ENCODE data around the gene LRRC75A. TPM values are rescaled to one million over a fixed set of nuclear protein-coding genes. Genes with fewer than 3 reads are reported as not detected.
A peak's percentile ranks its signal among the peaks of the same experiment; 100 is the strongest.

The LRRC75A gene
- total RNA-seq, 2 donors from 2014 or later: 0.90 to 2.3 TPM

- Mint-ChIP-seq H3K4me1 (peaks cover 3% of the 10 kb centered on the region), H3K27ac (no peak overlapping the region), H3K27me3 (no peaks in the 10 kb centered on the region), H3K9me3 (no peaks in the 10 kb centered on the region), H3K36me3 (ENCODE audit: low read depth) (peaks cover 34% of the 10 kb centered on the region), H3K4me3 (no peak overlapping the region)
- no peak for ATAC-seq (replicated peaks)
Observed at GRCh38 chr17:16430650-16431049, 61.3 kb downstream of the LRRC75A start.

GRCh38 chr17:16429083-16429482 is 62.9 kb downstream of the LRRC75A start:
- Mint-ChIP-seq H3K27ac (no peak overlapping the region), H3K36me3 (ENCODE audit: low read depth) (peaks cover 49% of the 10 kb centered on the region), H3K4me1 (no peaks in the 10 kb centered on the region), H3K27me3 (no peaks in the 10 kb centered on the region), H3K9me3 (no peaks in the 10 kb centered on the region), H3K4me3 (no peak overlapping the region)
- ATAC-seq (replicated peaks): no peak

GRCh38 chr17:16428098-16428882 is 63.7 kb downstream of the LRRC75A start:
- H3K9me3 Mint-ChIP-seq: no peaks in the 10 kb centered on the region
- H3K27me3 Mint-ChIP-seq: no peaks in the 10 kb centered on the region
- no peak overlapping the region for H3K27ac Mint-ChIP-seq
- peak; percentile 68 for ATAC-seq (replicated peaks)
- H3K4me3 Mint-ChIP-seq: no peak overlapping the region
- no peaks in the 10 kb centered on the region for H3K4me1 Mint-ChIP-seq
- H3K36me3 Mint-ChIP-seq (ENCODE audit: low read depth): peaks cover 53% of the 10 kb centered on the region

DNA sequence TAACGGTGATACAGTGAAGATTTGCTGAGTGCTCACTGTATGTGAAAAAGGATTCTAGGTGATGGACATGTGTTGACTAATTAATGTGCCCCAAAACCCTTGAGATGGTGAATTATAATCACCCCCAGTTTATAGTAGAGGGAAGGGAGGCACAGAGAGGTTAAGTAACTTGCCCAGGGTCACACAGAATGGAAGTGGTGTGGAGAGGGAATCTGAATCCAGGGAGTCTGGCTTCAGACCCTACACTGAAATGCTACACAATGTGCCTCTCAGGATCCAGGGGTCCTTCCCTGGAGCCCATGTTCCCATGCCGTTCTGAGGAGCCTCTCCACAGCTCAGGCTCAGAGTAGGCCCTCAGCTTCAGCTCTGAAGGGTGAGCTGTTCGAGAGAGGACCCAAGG is 65.0 kb downstream of the LRRC75A start:
- ATAC-seq (replicated peaks): no peak
- Mint-ChIP-seq H3K9me3 (no peaks in the 10 kb centered on the region), H3K36me3 (ENCODE audit: low read depth) (peaks cover 66% of the 10 kb centered on the region), H3K4me3 (no peak overlapping the region), H3K27ac (peak overlapping the region; percentile 61), H3K27me3 (no peaks in the 10 kb centered on the region), H3K4me1 (no peaks in the 10 kb centered on the region)

DNA sequence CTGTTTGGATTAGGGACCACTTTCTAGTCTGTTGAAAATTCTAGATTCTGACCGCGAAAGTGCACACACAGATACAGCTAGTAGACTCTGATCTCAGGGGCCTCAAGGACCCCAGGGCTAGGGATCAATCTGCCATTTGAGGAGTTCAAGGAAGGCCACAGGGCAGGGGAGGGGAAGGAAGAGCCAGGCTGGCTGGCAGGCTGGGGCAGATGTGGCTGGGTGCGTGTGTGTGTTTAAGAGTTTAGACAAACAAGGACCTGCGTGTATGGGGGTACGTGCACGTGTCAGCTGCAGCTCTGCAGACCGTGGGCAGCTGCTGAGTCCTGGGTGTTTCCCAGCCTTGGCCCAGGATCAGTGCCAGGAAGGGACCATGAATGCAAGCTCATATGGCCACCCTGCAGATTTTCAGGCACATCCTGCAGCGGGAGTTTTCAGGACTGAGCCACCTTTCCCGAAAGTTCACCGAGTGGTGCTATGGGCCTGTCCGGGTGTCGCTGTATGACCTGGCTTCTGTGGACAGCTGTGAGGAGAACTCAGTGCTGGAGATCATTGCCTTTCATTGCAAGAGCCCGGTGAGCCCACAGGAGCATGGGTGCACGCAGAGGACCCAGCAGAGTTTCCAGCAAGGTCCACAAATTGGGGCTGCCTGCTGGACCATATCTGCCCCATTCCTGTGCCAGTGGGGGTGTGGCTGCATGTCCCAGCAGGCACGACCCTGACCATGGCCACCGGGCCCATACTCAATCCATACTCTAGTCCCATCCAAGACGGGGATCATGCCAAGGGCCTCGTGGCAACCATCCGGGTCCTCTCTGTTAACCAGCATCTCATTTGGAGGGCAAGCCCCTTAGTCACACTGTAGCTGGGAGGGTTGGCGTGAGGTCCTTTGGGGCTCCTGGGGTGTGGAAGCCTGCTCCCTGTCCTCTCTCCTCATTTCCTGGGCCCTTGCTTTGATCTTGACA is 66.0 kb downstream of the LRRC75A start:
- Mint-ChIP-seq H3K27ac (peak overlapping the region; percentile 61), H3K9me3 (no peaks in the 10 kb centered on the region), H3K4me3 (no peak overlapping the region), H3K27me3 (no peaks in the 10 kb centered on the region), H3K36me3 (ENCODE audit: low read depth) (peaks cover 76% of the 10 kb centered on the region), H3K4me1 (no peaks in the 10 kb centered on the region)
- ATAC-seq (replicated peaks): no peak

DNA sequence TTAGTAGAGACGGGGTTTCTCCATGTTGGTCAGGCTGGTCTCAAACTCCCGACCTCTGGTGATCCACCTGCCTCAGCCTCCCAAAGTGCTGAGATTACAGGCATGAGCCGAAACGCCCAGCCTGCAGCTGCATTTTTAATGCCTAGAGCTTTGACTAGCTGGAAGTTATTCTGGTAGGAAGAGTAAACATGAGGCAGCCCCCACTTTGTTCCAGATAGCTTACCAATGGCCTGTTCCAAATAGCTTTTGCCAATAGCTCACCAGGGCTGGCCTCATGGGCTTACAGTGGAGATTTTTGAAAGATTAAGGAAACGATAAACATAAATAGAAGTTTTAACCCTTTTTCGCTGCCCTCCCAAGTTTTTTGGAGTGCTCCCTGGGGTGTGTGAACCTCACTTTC is 66.8 kb downstream of the LRRC75A start:
- Mint-ChIP-seq H3K4me3 (no peak overlapping the region), H3K27me3 (no peaks in the 10 kb centered on the region), H3K27ac (no peak overlapping the region), H3K36me3 (ENCODE audit: low read depth) (peaks cover 74% of the 10 kb centered on the region), H3K9me3 (no peaks in the 10 kb centered on the region), H3K4me1 (no peaks in the 10 kb centered on the region)
- ATAC-seq (replicated peaks): no peak

DNA sequence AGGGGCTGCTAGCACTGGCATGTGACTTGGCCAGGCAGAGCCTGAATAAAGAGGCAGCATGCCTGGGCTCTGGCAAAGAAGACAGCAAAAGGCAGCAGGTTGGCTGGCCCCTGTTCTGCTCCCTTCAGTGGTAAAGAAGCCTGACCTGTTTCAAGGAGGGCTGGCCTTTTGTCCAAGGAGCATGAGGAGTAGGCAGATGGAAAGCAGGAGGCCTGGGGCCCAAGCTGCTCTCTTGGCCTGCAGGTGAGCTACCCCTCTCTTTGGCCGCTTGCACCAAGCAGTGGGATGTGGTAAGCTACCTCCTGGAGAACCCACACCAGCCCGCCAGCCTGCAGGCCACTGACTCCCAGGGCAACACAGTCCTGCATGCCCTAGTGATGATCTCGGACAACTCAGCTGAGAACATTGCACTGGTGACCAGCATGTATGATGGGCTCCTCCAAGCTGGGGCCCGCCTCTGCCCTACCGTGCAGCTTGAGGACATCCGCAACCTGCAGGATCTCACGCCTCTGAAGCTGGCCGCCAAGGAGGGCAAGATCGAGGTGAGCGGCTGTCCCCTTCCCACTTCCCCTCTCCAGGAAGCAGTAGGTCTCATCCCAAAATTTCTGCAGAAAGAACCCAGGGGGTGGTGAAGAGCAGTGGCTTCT is 68.6 kb downstream of the LRRC75A start:
- ATAC-seq (replicated peaks): no peak
- Mint-ChIP-seq H3K27me3 (no peaks in the 10 kb centered on the region), H3K9me3 (no peaks in the 10 kb centered on the region), H3K4me1 (peaks cover 14% of the 10 kb centered on the region), H3K36me3 (ENCODE audit: low read depth) (peaks cover 69% of the 10 kb centered on the region), H3K27ac (no peak overlapping the region), H3K4me3 (no peak overlapping the region)

GRCh38 chr17:16422416-16422815 is 69.6 kb downstream of the LRRC75A start:
- H3K36me3 Mint-ChIP-seq (ENCODE audit: low read depth): peaks cover 74% of the 10 kb centered on the region
- no peak for ATAC-seq (replicated peaks)
- no peaks in the 10 kb centered on the region for H3K27me3 Mint-ChIP-seq
- no peaks in the 10 kb centered on the region for H3K9me3 Mint-ChIP-seq
- no peak overlapping the region for H3K27ac Mint-ChIP-seq
- no peak overlapping the region for H3K4me3 Mint-ChIP-seq
- H3K4me1 Mint-ChIP-seq: peaks cover 14% of the 10 kb centered on the region

DNA sequence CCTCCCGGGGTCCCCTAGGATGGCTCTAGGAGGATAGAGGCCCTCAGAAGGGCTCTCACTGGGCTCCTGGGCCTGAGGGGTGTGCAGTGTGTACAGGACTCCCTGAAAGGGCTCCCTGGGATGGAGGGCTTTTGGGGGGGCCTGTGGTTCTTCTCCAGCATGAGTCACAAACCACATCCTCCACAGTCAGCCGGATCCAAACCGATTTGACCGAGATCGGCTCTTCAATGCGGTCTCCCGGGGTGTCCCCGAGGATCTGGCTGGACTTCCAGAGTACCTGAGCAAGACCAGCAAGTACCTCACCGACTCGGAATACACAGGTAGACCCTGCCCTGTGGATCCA is 72.1 kb downstream of the LRRC75A start:
- ATAC-seq (replicated peaks): peak; percentile 15
- H3K27me3 Mint-ChIP-seq: no peaks in the 10 kb centered on the region
- H3K4me1 Mint-ChIP-seq: peaks cover 20% of the 10 kb centered on the region
- peak overlapping the region; percentile 98 for H3K27ac Mint-ChIP-seq
- peak overlapping the region; percentile 98 for H3K4me3 Mint-ChIP-seq
- peaks cover 68% of the 10 kb centered on the region for H3K36me3 Mint-ChIP-seq (ENCODE audit: low read depth)
- H3K9me3 Mint-ChIP-seq: no peaks in the 10 kb centered on the region

DNA sequence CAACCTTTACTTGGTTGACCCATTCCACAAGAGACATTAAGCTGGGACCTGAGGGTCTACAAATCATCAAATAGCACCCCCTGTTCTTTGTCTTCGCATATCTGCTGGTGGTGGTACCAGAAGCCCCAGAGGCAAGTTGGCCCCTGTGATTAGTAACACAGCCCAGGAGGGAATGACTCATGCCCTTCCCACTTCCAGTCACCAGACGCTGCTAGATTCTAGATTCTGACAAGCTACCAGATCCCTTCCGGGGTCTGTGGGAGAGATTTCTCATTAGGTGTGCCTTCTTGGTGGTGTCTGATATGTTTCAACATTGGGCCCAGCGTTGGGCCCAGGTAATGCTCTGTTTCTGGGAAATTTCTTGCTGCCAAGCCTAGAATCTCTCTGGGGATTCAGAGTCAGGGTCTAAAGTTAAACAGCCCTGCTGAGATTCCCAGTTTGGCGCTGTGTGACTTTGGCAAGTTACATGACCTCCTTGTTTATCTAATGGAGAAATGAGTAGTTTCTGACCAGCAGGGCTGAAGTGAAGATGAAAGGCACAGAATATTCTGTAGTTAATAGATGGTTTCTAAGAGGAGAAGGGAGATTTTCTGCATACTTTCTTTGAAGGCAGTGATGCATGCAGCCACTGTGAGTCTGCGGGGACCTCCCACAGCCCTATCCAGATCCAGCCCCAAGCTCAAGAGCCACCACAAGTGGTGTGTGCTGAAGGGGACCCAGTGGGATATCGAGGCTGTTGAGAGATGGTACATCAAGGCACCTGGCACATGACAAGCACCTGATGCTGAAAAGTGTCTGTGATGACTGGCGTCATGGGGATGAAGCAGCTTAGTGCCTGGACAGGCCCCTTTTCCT is 72.7 kb downstream of the LRRC75A start:
- peaks cover 68% of the 10 kb centered on the region for H3K36me3 Mint-ChIP-seq (ENCODE audit: low read depth)
- H3K4me3 Mint-ChIP-seq: peak overlapping the region; percentile 98
- no peaks in the 10 kb centered on the region for H3K27me3 Mint-ChIP-seq
- H3K27ac Mint-ChIP-seq: peak overlapping the region; percentile 98
- H3K9me3 Mint-ChIP-seq: no peaks in the 10 kb centered on the region
- ATAC-seq (replicated peaks): peak; percentile 81
- peaks cover 25% of the 10 kb centered on the region for H3K4me1 Mint-ChIP-seq

GRCh38 chr17:16418685-16419068 is 73.3 kb downstream of the LRRC75A start:
- no peaks in the 10 kb centered on the region for H3K27me3 Mint-ChIP-seq
- H3K4me1 Mint-ChIP-seq: peaks cover 25% of the 10 kb centered on the region
- H3K36me3 Mint-ChIP-seq (ENCODE audit: low read depth): peaks cover 66% of the 10 kb centered on the region
- H3K9me3 Mint-ChIP-seq: no peaks in the 10 kb centered on the region
- ATAC-seq (replicated peaks): peak; percentile 38
- H3K27ac Mint-ChIP-seq: peak overlapping the region; percentile 98
- H3K4me3 Mint-ChIP-seq: peak overlapping the region; percentile 98

GRCh38 chr17:16417896-16418684 is 73.9 kb downstream of the LRRC75A start:
- H3K4me1 Mint-ChIP-seq: peaks cover 25% of the 10 kb centered on the region
- H3K27me3 Mint-ChIP-seq: no peaks in the 10 kb centered on the region
- ATAC-seq (replicated peaks): no peak
- H3K9me3 Mint-ChIP-seq: no peaks in the 10 kb centered on the region
- H3K27ac Mint-ChIP-seq: peak overlapping the region; percentile 98
- peaks cover 60% of the 10 kb centered on the region for H3K36me3 Mint-ChIP-seq (ENCODE audit: low read depth)
- peak overlapping the region; percentile 98 for H3K4me3 Mint-ChIP-seq

- Mint-ChIP-seq H3K4me1 (peaks cover 25% of the 10 kb centered on the region), H3K9me3 (no peaks in the 10 kb centered on the region), H3K27ac (peak overlapping the region; percentile 98), H3K27me3 (no peaks in the 10 kb centered on the region), H3K36me3 (ENCODE audit: low read depth) (peaks cover 53% of the 10 kb centered on the region), H3K4me3 (peak overlapping the region; percentile 98)
- ATAC-seq (replicated peaks): no peak
Observed at GRCh38 chr17:16417399-16417798, 74.6 kb downstream of the LRRC75A start.

All from activated T-helper 17 cell treated with anti-CD3 and anti-CD28 coated beads, Interleukin-2, amount 50 U/mL, for 72 hours (primary cell).